GM18498 (cell line): ENCODE results near the gene ASIC3.

Experiments
- ATAC-seq: cut with Tn5 transposase; IDR thresholded peaks from one replicate; pipeline ENCODE4 v1.9.1; 2021; ENCODE audit warnings: mild to moderate bottlenecking, moderate library complexity; ENCODE audit not compliant: unreplicated experiment

The ASIC3 gene

DNA sequence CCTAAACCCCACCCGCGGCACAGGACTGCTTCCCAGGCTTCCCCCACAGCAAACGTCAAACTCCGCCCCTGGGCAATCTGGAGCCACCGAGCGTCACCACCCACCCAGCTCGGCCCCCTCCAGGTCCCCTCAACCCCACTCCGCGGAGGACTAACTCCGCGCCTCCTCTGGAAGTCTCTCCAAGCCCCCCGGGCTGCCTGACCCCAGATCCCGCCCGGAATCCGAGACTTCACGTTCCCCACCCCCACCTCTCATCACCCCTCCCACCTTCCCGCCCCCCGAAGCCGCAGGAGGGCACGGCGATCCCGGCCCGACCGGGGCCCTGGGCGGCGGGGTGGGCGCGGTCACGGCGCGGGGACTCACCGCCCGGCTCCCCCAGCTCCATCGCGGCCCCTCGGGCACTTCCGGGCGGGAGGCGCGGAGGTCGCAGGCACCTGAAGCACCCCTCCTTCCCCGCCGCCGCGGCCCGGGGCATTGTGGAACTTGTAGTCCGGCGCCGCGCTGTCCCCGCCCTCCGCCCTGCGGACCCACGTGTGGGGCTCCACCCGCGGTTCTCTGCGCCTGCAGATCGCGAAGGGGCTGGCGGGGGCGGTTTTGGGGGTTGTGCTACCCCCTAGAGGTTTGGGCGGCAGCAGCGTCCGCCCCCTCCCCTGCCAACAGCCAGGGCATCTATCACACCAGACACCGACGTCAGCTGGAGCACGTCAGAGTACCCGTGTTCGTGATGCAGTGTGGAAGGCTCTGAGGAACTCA lies 34.9 kb downstream of the ASIC3 start, which contains the start of gene TMUB1:
TSS of gene TMUB1 (minus strand) at position 423 of the 753 bp plus-strand sequence. CDS start 930 bp downstream, outside the sequence.
- peak; percentile 53 for ATAC-seq

DNA sequence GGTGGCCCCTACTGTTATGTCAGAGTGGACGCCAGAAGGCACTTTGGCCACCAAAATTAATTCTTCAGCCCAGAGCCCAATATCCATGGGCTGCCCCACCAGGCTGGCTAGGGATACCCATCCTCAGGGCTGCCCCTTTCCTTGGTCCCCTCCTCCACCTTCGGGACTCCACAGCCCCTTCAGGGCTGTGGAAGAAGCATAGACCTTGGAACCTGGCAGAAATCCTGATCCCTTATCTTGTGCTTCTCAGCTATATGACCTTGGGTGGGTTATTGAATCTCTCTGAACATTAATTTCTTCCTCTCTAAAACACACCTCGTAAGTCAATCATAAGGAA lies 35.5 kb downstream of the ASIC3 start:
- no peak for ATAC-seq

DNA sequence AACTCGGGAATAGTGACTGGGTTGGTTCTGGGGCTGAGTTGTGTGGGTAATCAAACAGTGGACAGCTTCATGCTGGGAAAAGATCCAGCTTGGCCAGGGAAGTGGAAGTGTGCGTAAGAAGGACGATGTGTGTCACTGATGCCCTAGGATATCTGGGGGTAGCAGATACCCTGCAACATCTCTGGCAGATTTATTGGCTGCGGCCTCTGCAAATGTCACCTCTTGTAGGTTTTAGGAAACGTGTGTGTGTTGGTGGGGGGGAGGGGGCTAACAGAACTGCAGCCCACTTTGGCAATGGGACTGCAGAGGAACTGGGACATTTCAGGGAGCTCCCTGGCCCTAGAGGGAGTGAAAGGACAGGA lies 37.0 kb downstream of the ASIC3 start:
- no peak for ATAC-seq

DNA sequence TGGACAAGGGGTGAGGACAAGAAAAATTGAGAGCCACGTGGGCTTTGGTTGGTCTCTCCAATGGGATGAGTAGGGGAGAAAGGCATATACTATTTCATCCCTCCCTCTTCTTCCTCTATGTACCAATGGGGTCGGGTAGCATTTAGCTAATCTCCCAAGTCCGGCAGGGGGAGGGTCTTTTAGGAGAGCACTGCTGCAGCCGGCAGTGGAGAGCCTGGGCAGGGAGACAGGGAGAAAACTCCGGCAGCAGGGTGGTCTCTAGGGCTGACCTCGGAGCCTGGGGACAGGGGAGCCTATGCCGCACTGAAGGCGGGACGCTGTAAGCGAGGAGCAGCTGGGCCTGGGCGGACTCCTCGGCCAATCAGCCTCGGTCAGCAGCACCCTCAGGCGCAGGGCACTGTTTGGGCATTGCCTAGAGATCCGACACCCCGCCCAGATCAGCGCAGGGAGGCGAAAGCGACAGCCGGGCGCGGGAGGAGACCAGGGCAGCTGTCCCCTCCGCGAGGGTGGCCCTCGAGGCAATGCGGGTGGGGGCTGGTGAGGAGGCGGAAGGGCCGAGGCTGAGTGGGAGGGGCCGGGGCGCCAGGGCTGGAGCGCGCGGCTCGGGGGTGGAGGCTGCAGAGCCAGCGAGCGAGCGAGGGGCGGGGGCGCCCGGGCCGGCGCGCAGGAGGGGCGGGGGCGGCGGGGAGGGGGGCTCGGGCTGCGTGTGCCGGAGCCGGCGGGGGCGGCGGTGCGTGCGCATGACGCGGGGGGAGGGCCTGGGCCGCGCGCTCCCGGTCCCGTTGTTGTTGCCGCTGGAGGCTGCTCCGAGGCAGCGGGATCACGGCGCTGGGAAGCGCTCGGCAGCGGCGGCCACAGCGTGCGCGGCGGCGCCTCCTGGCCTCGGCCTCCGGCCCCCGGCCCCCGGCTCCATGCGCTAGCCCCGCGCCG lies 37.6 kb downstream of the ASIC3 start, which contains the start of gene AGAP3:
TSS of gene AGAP3 (plus strand) at position 785 of the 930 bp plus-strand sequence. CDS start 267 bp downstream, outside the sequence.
- ATAC-seq: peak; percentile 56

DNA sequence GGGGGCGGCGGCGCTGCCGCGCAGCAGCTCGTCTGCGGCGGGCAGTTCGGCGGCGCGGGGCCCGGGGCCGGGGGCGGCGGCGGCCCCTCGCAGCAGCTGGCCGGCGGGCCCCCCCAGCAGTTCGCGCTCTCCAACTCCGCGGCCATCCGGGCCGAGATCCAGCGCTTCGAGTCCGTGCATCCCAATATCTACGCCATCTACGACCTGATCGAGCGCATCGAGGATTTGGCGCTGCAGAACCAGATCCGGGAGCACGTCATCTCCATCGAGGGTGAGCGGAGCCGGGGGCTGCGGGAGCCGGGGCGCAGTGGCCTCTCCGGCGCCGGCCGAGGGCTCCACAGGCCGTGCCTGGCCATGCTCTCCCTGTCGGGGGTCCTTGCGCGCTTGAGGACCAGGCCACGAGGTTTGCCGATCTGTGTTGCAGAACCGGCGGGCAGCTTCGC lies 38.5 kb downstream of the ASIC3 start:
- ATAC-seq: no peak

DNA sequence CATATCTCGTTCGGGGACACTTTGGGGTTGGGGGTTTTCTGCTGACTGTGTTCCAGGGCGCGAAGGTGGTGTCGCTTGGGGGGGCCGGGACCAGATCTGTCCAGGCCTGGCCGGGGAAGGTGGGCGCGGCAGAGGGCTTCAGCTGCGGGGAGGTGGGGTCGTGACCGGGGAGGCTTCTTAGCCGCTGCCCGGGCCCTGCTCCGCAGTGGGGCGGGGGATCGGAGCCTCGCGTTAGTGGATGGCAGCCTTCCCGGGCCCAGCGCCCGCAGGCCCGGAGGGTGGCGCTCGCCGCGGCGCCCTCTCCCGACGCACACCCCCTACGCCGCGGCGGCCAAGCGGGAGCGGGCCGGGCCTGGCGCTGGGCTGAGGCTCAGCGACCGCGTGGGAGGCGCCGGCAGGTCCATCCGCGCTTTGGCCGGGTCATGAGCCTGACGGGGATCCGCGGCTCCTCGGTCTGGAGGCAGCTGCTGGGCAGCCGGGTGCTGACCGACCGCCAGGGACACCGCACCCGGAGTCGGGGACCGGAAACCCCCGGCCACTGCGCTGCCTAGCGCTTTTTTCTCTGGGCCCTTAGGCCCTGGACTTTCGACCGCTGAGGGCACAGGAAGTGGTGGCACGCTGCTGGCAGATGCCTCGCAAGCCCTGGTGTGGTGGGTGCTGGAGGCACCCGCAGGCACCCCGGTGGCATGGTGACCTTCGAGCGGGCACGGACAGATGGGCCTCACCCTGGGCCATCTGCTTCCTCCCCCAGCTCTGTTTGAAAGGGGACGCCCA lies 39.1 kb downstream of the ASIC3 start:
- ATAC-seq: peak; percentile 26

DNA sequence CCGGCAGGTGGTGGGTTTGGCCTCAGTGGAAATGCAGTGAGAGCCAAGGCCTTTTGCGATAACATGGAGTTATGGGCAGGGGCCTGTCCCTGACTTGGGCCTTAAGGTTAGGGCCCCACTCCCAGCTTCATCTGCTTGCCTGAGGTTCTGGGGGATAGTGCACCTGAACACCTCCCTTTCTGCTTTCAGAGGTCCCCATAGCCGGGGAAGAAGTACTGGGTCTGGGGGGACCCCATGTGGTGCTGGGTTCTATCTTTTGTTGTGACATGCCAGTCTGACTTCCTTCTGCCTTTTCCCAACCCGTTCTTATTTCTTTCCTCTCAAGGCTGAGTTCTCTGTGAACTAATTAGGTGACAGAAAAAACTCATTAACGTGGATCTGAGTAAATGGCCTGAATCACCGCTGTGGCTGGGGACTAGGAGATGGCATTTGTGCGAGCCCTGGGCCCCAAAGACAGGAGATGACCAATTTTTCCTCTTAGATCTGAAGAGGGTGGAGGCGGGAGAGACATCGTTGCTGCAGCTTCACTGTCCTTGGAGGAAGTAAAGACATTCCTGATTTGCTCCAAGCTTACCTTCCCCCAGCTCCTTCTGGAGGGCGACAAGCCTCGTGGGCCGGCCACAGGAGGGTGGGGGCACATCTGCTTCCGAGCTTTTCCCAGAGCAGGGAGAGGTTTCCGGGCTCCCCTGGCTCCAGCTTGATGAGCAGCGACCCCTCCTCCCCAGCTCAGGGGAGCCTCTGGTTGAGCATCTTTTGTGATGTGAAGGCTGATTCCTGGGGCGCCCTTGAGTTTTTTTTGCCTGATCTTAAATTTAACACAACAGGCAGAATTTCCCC lies 39.9 kb downstream of the ASIC3 start:
- no peak for ATAC-seq

DNA sequence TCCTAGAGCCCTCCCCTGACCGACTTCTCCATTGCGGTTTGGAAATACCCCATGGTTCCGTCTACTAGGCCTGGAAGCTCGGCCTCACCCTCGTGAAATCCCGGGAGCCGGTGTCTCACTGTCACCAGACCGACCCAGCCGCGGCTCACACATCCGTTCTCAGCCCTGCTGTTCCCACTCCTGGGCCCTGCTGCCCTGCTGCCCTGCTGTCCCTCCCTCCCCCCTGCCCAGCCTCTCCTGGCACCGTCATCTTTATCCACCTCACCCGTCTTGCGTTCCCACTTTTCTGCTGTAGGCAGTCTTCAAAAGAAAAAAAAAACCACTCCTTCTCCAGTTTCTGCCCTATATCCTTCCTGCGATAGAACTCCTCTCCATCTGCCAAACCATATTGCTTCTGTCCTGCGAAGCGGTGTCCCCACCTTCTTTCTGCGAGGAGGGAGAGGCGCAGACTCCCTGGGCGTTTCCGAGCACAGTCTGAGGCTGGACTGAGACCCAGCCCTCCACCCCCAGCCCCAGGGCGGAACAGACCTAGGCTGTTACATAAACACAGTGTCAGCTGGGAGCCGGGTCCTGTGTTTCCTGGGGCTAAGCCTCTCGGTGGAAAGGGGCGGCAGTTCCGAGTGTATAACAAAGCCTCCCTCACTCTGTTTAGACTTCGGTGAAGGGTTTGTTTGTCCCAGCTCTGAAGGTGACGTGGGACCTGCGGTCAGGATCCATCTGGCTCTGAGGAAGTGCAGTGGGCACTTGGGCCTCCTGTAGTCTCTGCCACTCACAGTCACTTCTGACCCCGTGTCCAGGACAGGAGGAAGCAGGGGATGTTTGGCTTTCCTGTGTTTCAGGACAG lies 40.7 kb downstream of the ASIC3 start:
- ATAC-seq: no peak

DNA sequence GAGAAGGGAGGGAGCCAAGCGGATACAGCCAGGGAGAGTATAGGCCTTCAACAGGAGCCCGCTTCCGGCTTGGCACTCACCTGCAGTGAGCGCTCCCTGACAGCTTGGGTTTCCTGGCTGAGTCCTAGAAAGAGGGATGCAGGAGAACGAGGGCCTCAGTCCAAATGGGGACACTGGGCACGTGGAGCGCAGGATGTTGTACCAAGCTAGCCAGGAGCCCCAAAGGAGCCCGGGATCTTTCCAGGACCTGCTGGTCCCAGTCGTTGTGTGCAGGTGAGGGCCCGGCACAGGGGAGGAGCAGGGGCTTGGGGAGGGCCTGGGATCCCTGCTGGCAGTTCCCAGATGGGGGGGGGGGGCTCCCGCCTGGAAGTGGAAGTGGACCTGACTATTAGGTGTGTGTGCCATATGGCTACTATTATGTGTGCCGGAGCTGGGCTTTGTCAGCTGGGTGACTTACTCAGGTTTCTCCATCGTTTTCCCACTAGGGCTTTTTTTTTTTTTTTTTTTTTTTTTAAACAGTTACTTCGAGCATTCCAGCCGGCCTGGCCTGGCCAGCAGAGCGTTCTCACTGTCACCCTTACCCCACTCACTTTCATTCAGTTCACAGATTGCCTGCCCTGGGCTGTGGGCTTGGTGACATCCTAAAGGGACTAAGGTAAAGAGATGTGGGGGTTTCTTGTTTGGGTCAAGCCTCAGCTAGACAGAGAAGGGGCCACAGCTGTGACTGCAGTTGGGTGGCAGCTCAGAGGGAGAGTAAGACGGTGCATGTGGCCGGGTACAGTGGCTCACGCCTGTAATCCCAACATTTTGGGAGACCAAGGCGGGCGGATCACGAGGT lies 41.8 kb downstream of the ASIC3 start:
- ATAC-seq: no peak

DNA sequence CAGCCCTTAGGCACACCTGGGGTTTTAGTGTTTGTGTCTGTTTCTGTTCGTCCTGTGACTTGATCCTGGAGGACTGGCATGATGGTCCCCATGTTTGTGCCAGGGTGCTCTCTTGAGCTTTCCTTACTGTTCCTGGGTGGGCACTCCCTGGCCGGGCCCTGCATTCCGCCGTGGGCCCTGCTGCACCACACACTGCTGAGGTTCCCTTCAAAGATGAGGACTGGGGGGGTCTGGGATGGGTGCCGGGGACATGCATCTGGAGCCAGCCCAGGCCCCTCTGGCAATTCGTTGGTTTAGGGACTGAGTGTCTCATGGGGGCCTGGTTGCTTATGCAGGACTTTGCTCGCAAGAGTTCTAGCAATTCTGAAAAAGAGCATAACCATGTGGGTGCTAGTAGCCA lies 42.7 kb downstream of the ASIC3 start:
- no peak for ATAC-seq

DNA sequence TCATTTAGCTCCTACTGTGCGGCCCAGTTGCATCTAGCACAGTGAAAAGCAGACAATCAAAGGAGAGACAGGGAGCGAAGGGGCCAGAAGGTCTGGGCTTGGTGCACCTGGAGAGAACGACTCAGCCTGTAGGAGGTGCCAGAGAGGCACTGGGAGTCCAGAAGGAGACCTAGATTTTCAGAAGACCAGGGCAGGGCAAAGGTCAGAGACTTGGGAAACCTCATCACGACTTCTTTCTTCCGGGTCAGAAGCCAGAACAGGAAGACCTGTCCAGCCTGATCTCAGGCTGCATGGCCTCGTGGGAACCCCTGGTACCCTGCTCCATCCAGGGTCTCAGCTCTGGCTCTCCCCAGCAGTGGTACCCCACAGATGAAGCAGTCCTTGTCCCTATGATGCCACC lies 43.1 kb downstream of the ASIC3 start:
- no peak for ATAC-seq

DNA sequence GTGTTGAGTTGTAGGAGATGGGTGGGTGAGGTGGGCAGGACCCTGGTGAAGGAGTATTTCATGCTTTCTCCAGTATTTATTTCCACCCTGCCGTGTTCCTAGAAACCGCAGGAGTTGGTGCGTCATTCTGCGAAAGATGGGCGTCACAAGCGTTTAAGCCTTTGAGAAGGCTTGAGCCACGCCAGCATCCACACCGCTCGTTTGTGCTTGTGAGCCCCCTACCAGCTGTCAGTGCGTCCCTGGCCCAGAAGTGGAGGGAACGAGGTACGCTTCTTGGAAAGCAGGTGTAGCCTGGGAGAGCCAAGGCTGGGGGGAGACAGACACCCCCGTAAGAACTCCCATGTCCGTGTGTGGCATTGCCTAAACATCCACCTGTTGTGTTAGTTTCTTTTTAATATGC lies 43.7 kb downstream of the ASIC3 start:
- no peak for ATAC-seq

DNA sequence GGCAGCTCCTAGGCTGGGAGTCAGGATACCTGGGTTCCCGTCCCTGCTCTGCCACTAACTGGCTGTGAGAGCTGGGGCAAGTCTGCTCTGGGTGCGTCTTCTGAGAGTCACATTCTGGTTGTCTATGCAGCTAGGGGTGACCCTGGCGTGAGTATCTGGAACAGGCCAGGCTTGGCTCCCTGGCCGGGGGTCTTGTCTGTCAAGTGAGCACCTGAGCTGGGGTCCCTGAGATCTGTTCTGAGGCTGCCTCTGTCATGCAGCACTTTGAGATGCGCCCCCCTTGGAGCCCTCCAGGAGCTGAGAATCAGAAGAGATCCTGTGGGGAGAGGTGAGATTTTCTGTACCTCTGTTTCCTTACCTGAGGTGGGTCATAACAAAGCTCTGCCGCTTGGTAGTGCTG lies 45.4 kb downstream of the ASIC3 start:
- ATAC-seq: no peak

DNA sequence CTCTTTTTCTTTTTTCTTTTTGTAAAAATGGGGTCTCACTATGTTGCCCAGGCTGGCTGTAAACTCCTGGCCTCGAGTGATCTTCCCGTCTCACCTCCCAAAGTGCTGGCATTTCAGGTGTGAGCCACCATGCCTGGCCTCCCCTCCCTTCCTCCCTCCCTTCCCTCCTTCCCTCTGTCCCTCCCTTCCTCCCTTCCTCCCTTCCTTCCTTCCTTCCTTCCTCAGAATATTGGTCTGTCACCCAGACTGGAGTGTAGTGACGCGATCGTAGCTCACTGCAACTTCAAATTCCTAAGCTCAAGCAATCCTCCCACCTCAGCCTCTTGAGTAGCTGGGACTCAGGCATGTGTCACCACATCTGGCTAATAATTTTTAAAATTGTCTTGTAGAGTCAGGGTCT lies 46.3 kb downstream of the ASIC3 start:
- no peak for ATAC-seq

DNA sequence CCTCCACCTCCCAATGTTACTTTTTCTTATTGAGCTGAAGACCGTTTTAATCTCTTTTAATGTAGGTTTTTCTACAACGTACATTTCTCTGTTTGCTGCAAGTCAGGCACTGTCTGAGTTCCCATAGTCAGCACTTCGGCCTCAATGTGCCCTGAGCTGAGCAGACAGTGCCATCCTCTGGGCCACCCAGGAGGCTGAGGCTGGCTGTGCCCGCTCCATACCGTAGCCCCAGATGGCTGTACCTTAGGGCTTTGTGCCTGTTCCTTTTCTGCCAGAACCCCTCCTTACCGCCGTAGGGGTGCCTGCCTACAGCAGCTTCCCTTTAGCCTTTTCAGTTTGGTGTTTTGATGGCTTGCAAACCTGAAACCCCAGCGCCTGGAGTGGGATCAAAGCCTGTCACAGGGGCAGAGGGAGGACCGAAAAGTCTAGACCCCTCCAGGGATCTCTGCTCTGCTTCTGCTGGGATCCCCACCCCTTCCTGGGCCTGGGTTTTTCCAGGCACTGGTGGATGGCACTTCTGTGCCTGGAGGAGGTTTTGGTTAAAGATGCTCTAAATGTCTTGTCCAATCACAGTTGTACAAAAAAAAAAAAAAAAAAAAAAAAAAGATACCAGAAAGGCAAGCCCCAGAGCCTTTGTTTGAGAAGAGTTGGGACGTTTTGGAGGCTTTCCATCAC lies 46.9 kb downstream of the ASIC3 start:
- no peak for ATAC-seq

DNA sequence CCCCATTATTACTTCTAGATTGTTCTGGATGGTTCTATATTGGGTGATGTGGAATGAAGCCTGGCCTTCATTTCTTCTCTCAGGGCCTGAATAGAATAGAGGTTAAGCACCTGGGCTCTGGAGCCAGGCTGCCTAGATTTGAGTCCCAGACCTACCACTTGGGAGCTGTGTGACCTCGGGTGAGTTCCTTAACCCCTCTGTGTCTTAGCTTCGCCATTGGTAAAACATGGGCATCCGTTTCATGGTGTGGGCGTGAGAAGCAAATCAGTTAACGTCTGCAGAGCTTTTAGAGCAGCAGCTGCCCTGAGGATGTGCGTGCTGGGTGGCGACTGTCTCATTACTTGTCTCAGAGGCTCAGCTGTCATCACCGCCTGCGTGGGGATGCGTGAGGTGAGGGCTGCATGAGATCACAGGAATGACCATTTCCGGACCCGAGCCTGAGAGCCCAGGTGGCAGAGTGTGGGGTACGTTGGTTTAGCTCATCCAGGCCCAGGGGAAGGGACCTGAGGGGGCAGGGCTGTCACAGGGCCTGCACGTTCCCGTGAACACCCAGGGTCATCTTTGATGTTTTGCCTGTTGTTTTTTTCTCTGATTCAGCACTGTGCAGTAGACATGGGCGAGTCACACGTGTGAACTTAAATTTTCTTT lies 47.6 kb downstream of the ASIC3 start:
- ATAC-seq: no peak

DNA sequence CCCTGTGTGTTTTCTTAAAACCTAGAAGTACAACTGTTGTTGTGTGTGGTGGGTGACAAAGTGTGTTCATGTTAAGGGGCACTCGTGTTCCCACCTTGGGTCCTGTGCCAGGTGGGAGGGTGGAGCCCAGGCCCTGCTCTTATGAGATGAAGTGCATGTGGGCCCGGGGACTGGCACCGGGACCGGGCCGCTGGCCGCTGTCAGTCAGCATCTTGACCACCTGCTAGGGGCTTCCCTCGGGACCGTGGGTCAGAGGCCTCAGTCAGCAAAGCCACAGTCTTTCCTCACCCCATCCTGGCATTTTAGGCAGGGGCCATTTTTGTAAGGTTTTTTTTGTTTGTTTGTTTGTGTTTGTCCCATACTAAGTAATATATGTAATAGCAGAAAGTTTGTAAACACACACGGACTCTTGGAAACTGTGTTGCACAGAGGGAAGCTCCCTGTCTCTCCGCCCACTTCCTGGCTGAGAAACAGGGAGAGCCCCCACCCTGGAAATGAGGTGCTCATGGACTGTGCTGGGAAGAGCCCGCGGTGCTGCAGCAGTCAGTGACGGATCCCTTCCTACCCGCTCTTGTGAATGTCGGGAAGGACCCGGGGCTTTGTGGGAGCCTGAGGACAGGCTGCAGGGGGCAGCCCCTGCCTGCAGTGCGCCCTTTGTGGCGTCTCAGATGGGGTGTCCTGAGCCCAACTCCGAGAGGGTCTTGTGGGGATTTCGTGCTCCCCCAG lies 51.3 kb downstream of the ASIC3 start:
- ATAC-seq: no peak
